ENCODE results near the gene LEUTX.
A peak's percentile ranks its signal among the peaks of the same experiment; 100 is the strongest.
"Not testable (repeated sequence)": the region's sequence is repeated elsewhere in the genome, so short reads cannot be mapped to it uniquely, and the experiment has no call there.

Gene LEUTX

GRCh38 chr19:39768786-39769185 is 9.9 kb upstream of the LEUTX start:
- DNase-seq = no peak

- DNase-seq = no peak
These were observed 2.2 kb downstream of the LEUTX start for GRCh38 chr19:39780894-39781293.

- no peak for DNase-seq
These were observed 9.6 kb downstream of the LEUTX start for GRCh38 chr19:39788244-39788643.

GRCh38 chr19:39792999-39793546 is 14.4 kb downstream of the LEUTX start:
- DNase-seq = peak in 52 of 56 donors; percentile 2 to 79 (median 50)

- no peak for DNase-seq
These were observed 16.3 kb downstream of the LEUTX start for GRCh38 chr19:39795001-39795400.

- no peak for DNase-seq
These were observed 17.4 kb downstream of the LEUTX start for GRCh38 chr19:39796000-39796498.

GRCh38 chr19:39797083-39797482 is 18.4 kb downstream of the LEUTX start:
- DNase-seq = no peak

GRCh38 chr19:39802958-39803357 is 24.3 kb downstream of the LEUTX start:
- no peak for DNase-seq

GRCh38 chr19:39805104-39805503 is 26.4 kb downstream of the LEUTX start:
- DNase-seq = no peak

GRCh38 chr19:39807846-39808364 is 29.3 kb downstream of the LEUTX start:
- no peak for DNase-seq

- not testable (repeated sequence) for DNase-seq
These were observed 30.0 kb downstream of the LEUTX start for GRCh38 chr19:39808688-39809087.

- no peak for DNase-seq
These were observed 30.7 kb downstream of the LEUTX start for GRCh38 chr19:39809368-39809767.

GRCh38 chr19:39810424-39810823 is 31.8 kb downstream of the LEUTX start:
- DNase-seq = no peak

GRCh38 chr19:39811064-39811463 is 32.4 kb downstream of the LEUTX start:
- no peak for DNase-seq

- DNase-seq = no peak
These were observed 34.8 kb downstream of the LEUTX start for GRCh38 chr19:39813264-39813993.

GRCh38 chr19:39814111-39814510 is 35.5 kb downstream of the LEUTX start:
- not testable (repeated sequence) for DNase-seq

GRCh38 chr19:39814595-39814994 is 35.9 kb downstream of the LEUTX start:
- DNase-seq = no peak

GRCh38 chr19:39816287-39817048 is 37.8 kb downstream of the LEUTX start:
- DNase-seq = no peak

- no peak for DNase-seq
These were observed 39.4 kb downstream of the LEUTX start for GRCh38 chr19:39817888-39818561.

- DNase-seq = no peak
These were observed 40.0 kb downstream of the LEUTX start for GRCh38 chr19:39818626-39819097.

GRCh38 chr19:39819786-39820185 is 41.1 kb downstream of the LEUTX start:
- no peak for DNase-seq

Data from nucleus accumbens (tissue), 56 donors.